IPS-18a (cell line): ENCODE measurements around the gene DBF4.
A peak's percentile ranks its signal among the peaks of the same experiment; 100 is the strongest.
"Not testable (repeated sequence)": the region's sequence is repeated elsewhere in the genome, so short reads cannot be mapped to it uniquely, and the experiment has no call there.

Experiments used
- H3K27ac ChIP-seq: one replicate; pipeline ENCODE4 v1.5.1; 2013; ENCODE audit warnings: low read length
- H3K27me3 ChIP-seq: one replicate; pipeline ENCODE4 v1.6.1; 2013; ENCODE audit warnings: mild to moderate bottlenecking, low read length; ENCODE audit not compliant: control insufficient read depth, insufficient read depth
- H3K36me3 ChIP-seq: one replicate; pipeline ENCODE4 v1.6.1; 2013; ENCODE audit warnings: low read depth, low read length; ENCODE audit not compliant: control insufficient read depth
- H3K4me1 ChIP-seq: one replicate; pipeline ENCODE4 v1.6.1; 2013; ENCODE audit warnings: low read depth, low read length; ENCODE audit not compliant: control insufficient read depth
- H3K4me3 ChIP-seq: one replicate; pipeline ENCODE4 v1.5.1; 2013; ENCODE audit warnings: low read length
- H3K9ac ChIP-seq: one replicate; pipeline ENCODE4 v1.6.1; 2013; ENCODE audit warnings: mild to moderate bottlenecking, low read length, moderate library complexity
- H3K9me3 ChIP-seq: one replicate; pipeline ENCODE4 v1.6.1; 2013; ENCODE audit warnings: low read depth, low read length; ENCODE audit not compliant: control insufficient read depth

DBF4 gene

DNA sequence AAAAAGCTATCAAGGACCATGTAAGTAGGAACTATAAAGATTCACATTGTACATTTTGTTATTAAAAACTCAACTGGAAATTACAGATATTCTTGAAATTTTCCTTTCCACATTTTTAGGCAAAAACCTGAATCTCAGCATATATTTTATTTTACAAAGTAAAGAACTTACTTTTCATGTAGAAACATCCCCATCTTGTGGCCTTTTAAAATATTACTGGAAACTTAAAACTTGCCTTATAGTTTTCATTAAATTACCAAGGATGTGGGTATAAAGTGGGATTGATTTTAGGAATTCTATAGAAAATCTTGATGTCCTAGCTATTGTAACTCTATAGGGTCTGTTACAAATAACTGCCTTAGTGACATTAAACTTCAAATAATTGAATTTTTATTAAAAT, 10.6 kb downstream of the DBF4 start:
- Histone ChIP-seq H3K4me1 (no peaks in the 10 kb centered on the region), H3K4me3 (no peak overlapping the region), H3K27ac (no peak overlapping the region), H3K27me3 (no peaks in the 10 kb centered on the region), H3K9ac (no peak overlapping the region), H3K36me3 (peaks cover 79% of the 10 kb centered on the region), H3K9me3 (no peaks in the 10 kb centered on the region)

DNA sequence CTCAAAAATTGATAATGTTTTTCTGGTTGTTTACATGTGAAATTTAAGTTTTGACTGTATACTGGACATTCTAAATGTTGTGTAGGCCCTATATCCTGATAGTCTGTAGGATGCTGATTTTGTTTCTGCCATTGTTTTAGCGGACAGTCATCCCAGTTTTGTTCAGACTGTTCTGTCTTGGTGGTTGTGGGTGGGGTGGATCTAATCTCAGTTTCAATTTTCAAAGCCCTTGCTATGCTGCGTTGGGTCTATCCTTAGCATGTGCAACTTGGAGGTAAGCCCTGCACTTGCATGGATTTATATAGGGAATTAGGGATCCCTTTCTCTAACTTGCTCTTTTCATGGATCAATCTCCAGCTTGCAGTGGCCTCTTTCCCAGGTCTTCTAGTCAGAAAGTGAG, 19.1 kb downstream of the DBF4 start:
- no peaks in the 10 kb centered on the region for H3K27me3 ChIP-seq
- no peak overlapping the region for H3K27ac ChIP-seq
- peaks cover 77% of the 10 kb centered on the region for H3K36me3 ChIP-seq
- no peaks in the 10 kb centered on the region for H3K9me3 ChIP-seq
- no peak overlapping the region for H3K4me3 ChIP-seq
- H3K4me1 ChIP-seq, result no peaks in the 10 kb centered on the region
- no peak overlapping the region for H3K9ac ChIP-seq

- peaks cover 86% of the 10 kb centered on the region for H3K36me3 ChIP-seq
These were observed 23.0 kb downstream of the DBF4 start for GRCh38 chr7:87899255-87899654.

GRCh38 chr7:87907136-87907906, 31.0 kb downstream of the DBF4 start:
- not testable (repeated sequence) for H3K9ac ChIP-seq, H3K27ac ChIP-seq, H3K4me1 ChIP-seq, H3K9me3 ChIP-seq, H3K27me3 ChIP-seq, H3K4me3 ChIP-seq
- peaks cover 32% of the 10 kb centered on the region for H3K36me3 ChIP-seq

More at GRCh38 chr7:87899255-87899654, 23.0 kb downstream of the DBF4 start:
- Histone ChIP-seq H3K4me3 (no peak overlapping the region), H3K9me3 (no peaks in the 10 kb centered on the region), H3K27me3 (no peaks in the 10 kb centered on the region), H3K27ac (no peak overlapping the region), H3K9ac (no peak overlapping the region), H3K4me1 (no peaks in the 10 kb centered on the region)

DNA sequence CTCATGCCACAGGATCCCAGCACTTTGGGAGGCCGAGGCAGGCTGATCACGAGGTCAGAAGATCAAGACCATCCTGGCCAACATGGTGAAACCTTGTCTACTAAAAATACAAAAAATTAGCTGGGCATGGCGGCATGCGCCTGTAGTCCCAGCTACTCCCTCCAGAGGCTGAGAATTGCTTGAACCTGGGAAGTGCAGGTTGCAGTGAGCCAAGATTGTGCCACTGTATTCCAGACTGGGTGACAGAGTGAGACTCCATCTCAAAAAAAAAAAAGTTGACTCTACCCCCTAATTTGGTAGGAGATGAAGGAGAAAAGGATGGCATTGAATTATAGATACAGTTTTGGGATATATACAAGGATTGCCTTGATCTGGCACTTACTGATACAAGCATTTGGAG, 32.5 kb downstream of the DBF4 start:
- peaks cover 25% of the 10 kb centered on the region for H3K36me3 ChIP-seq
- H3K27ac ChIP-seq, H3K9me3 ChIP-seq, H3K27me3 ChIP-seq, H3K4me1 ChIP-seq, H3K4me3 ChIP-seq, H3K9ac ChIP-seq: not testable (repeated sequence)

DNA sequence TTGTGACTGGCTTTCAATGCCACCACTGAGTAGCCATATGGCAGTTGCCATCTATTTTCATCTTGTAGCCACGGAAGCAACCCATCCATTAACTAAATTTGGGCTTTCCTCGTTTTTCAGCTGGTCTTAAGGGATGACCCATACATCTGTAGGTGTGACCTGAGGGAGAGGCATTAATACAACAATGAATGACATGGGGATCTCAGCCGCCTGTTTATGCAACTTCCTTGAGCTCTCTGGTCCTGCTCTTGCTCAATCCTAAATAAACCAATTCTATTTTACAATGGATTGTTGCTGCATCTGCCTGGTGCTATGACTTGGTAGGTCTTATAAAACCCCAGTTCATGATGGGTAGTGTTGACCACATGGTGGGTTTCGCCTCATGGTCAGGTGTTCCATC, 35.8 kb downstream of the DBF4 start:
- no peaks in the 10 kb centered on the region for H3K9me3 ChIP-seq
- no peaks in the 10 kb centered on the region for H3K4me1 ChIP-seq
- H3K27me3 ChIP-seq, result no peaks in the 10 kb centered on the region
- no peak overlapping the region for H3K27ac ChIP-seq
- H3K9ac ChIP-seq, result no peak overlapping the region
- no peak overlapping the region for H3K4me3 ChIP-seq
- peaks cover 9% of the 10 kb centered on the region for H3K36me3 ChIP-seq

GRCh38 chr7:87918740-87919139, 42.4 kb downstream of the DBF4 start:
- no peaks in the 10 kb centered on the region for H3K9me3 ChIP-seq
- H3K4me1 ChIP-seq, result no peaks in the 10 kb centered on the region
- H3K27me3 ChIP-seq, result no peaks in the 10 kb centered on the region
- H3K9ac ChIP-seq, result no peak overlapping the region
- H3K4me3 ChIP-seq, result no peak overlapping the region
- H3K27ac ChIP-seq, result no peak overlapping the region
- H3K36me3 ChIP-seq, result no peaks in the 10 kb centered on the region

GRCh38 chr7:87919875-87920274, 43.6 kb downstream of the DBF4 start:
- no peak overlapping the region for H3K4me3 ChIP-seq
- no peaks in the 10 kb centered on the region for H3K9me3 ChIP-seq
- H3K36me3 ChIP-seq, result no peaks in the 10 kb centered on the region
- H3K27me3 ChIP-seq, result no peaks in the 10 kb centered on the region
- H3K9ac ChIP-seq, result no peak overlapping the region
- H3K4me1 ChIP-seq, result no peaks in the 10 kb centered on the region
- no peak overlapping the region for H3K27ac ChIP-seq

GRCh38 chr7:87920578-87920977, 44.3 kb downstream of the DBF4 start:
- Histone ChIP-seq H3K4me3 (no peak overlapping the region), H3K27ac (no peak overlapping the region), H3K9me3 (no peaks in the 10 kb centered on the region), H3K9ac (no peak overlapping the region), H3K4me1 (no peaks in the 10 kb centered on the region), H3K27me3 (no peaks in the 10 kb centered on the region), H3K36me3 (no peaks in the 10 kb centered on the region)

DNA sequence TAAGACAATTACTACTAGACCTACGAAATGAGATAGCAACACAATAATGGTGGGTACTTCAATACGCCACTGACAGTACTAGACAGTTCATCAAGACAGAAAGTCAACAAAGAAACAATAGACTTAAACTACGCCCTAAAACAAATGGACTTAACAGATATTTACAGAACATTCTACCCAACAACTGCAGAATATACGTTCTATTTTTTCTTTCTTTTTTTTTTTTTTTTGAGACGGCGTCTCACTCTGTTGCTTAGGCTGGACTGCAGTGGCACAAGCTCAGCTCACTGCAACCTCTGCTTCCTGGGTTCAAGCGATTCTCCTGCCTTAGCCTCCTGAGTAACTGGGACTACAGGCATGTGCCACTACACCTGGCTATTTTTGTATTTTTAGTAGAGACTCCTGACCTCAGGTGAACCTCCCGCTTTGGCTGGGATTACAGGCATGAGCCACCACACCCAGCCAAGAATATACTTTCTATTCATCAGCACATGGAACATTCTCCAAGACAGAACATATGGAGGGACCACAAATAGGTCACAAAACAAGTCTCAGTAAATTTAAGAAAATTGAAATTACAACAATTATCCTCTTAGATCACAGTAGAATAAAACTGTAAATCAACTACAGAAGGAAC, 46.6 kb downstream of the DBF4 start:
- not testable (repeated sequence) for H3K36me3 ChIP-seq, H3K4me3 ChIP-seq, H3K9ac ChIP-seq, H3K27me3 ChIP-seq, H3K27ac ChIP-seq, H3K9me3 ChIP-seq
- H3K4me1 ChIP-seq, result peaks cover 12% of the 10 kb centered on the region

DNA sequence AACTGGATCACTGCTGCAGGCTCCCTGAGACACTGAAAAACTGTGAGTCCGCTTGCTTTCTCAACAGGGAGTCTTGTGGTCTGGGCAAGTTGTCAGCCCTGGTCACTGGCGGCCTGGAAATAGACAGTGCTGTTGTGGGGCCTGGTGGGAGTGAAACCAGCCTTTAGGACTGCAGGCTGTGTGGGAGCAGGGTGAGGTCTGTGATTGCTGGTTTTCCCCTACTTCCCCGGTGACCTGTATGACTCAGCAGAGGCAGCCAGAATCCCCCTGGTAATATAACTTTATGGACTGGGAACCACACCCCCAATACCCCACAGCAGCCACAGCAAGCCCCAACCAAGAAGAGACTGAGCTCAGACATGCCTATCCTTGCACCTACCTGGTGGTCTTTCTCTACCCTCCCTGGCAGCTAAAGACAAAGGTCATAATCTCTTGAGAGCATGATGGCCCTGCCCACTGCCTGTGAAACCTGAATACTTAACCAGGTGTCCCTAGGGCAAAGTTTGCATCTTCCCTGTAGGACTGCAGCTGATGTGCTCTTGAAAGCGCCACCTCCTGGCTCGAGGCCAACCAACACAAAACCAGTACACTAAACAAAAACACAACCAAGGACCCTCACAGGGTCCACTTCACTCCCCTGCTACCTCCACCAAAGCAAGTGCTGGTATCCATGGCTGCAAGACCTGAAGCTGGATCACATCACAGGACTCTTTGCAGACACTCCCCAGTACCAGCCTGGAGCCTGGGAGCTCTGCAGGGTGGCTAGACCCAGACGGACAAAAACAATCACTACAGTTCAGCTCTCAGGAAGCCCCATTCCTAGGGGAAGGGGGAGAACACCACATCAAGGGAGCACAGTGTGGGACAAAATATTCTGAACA, 50.5 kb downstream of the DBF4 start:
- Histone ChIP-seq H3K4me3 (no peak overlapping the region), H3K9ac (no peak overlapping the region), H3K27ac (peak overlapping the region; percentile 74), H3K9me3 (no peaks in the 10 kb centered on the region), H3K27me3 (no peaks in the 10 kb centered on the region), H3K36me3 (no peaks in the 10 kb centered on the region), H3K4me1 (peaks cover 12% of the 10 kb centered on the region)
